Hepatocyte (in vitro differentiated cells): ENCODE measurements around the gene WDR89.

Experiments
- CTCF ChIP-seq: fragments of 200-600 bp; sonication (generic); IDR thresholded peaks from 2 replicates; pipeline ENCODE4 v1.5.1; 2016; ENCODE audit warnings: antibody characterized with exemption, mild to moderate bottlenecking; ENCODE audit not compliant: poor library complexity
- EZH2 ChIP-seq: fragments of 200-600 bp; sonication (generic); IDR thresholded peaks from 2 replicates; pipeline ENCODE4 v1.6.1; 2016; ENCODE audit warnings: antibody characterized with exemption, mild to moderate bottlenecking, borderline replicate concordance

GRCh38 chr14:63676615-63677014 is 34.9 kb upstream of the WDR89 start:
- TF ChIP-seq CTCF = no peak
- TF ChIP-seq EZH2 = no peak
